ENCODE results near the gene CYP2A6. TPM values are rescaled to one million over a fixed set of nuclear protein-coding genes. Genes with fewer than 3 reads are reported as not detected.

The CYP2A6 gene
- total RNA-seq, 4 donors from 2014 or later, result not detected

- no peaks in the 10 kb centered on the region for H3K9me3 ChIP-seq
- H3K36me3 ChIP-seq, result peaks cover 10 to 41% (median 32%) of the 10 kb centered on the region in 4 donors
- intact Hi-C loops (cut with DNase I), result loop anchor here (5.0 kb wide), 1 partner anchor 141 kb away; no protein-coding TSS in a partner anchor
- no peaks in the 10 kb centered on the region for H3K27me3 ChIP-seq
- H3K4me1 ChIP-seq, result peaks cover 84 to 85% (median 84%) of the 10 kb centered on the region in 4 donors
- WGBS, result 43% methylated on average over 3 of the region's 9 CpGs
- peak overlapping the region; percentile 78 to 99 (median 96) for H3K27ac ChIP-seq (replicated peaks in 1 of 4)
- TF ChIP-seq POLR2A (IDR thresholded peaks at IDR 0.05; ENCODE audit: low read depth) (no peak), EP300 (IDR thresholded peaks at IDR 0.05) (no peak), POLR2AphosphoS5 (IDR thresholded peaks at IDR 0.05) (peak in 1 of 2 donors; percentile 17), CTCF (IDR thresholded peaks at IDR 0.05) (no peak)
- H3K4me3 ChIP-seq, result peak overlapping the region; percentile 27 to 98 (median 62)
- DNase-seq (ENCODE audit: extremely low spot score), result no peak
Measured at GRCh38 chr19:40803170-40803856, 46.9 kb downstream of the CYP2A6 start.

- 19% methylated on average over 9 of the region's 11 CpGs for WGBS
- no peaks in the 10 kb centered on the region for H3K9me3 ChIP-seq
- DNase-seq (ENCODE audit: extremely low spot score), result no peak
- no peak for TF ChIP-seq POLR2A (IDR thresholded peaks at IDR 0.05; ENCODE audit: low read depth)
- peak; percentile 37 to 39 for TF ChIP-seq POLR2AphosphoS5 (IDR thresholded peaks at IDR 0.05)
- H3K36me3 ChIP-seq, result peaks cover 10 to 33% (median 24%) of the 10 kb centered on the region in 4 donors
- peak overlapping the region; percentile 78 to 99 (median 96) for H3K27ac ChIP-seq (replicated peaks in 1 of 4)
- no peaks in the 10 kb centered on the region for H3K27me3 ChIP-seq
- intact Hi-C loops (cut with DNase I), result loop anchor here (5.0 kb wide), 1 partner anchor 140 kb away; no protein-coding TSS in a partner anchor
- peak overlapping the region; percentile 27 to 98 (median 62) for H3K4me3 ChIP-seq
- H3K4me1 ChIP-seq, result peaks cover 81 to 86% (median 85%) of the 10 kb centered on the region in 4 donors
Measured at GRCh38 chr19:40802300-40803169, 47.7 kb downstream of the CYP2A6 start.

GRCh38 chr19:40801426-40802299, 48.6 kb downstream of the CYP2A6 start:
- Histone ChIP-seq H3K27me3 (no peaks in the 10 kb centered on the region), H3K36me3 (peaks cover 5 to 27% (median 20%) of the 10 kb centered on the region in 4 donors), H3K4me1 (peaks cover 73 to 80% (median 77%) of the 10 kb centered on the region in 4 donors), H3K9me3 (no peaks in the 10 kb centered on the region), H3K27ac (replicated peaks in 1 of 4) (peak overlapping the region; percentile 95 to 99 (median 96)), H3K4me3 (peak overlapping the region; percentile 77 to 99 (median 98))
- 47% methylated on average over 12 of the region's 13 CpGs for WGBS
- no peak for DNase-seq (ENCODE audit: extremely low spot score)
- intact Hi-C loops (cut with DNase I), result loop anchor here (5.0 kb wide), 1 partner anchor 139 kb away; no protein-coding TSS in a partner anchor
- TF ChIP-seq EP300 (IDR thresholded peaks at IDR 0.05) (no peak), POLR2AphosphoS5 (IDR thresholded peaks at IDR 0.05) (no peak), POLR2A (IDR thresholded peaks at IDR 0.05; ENCODE audit: low read depth) (no peak), CTCF (IDR thresholded peaks at IDR 0.05) (no peak)

GRCh38 chr19:40800997-40801377, 49.3 kb downstream of the CYP2A6 start:
- H3K4me3 ChIP-seq, result peak overlapping the region; percentile 77 to 99 (median 98)
- WGBS, result 80% methylated on average over 8 of the region's 27 CpGs

More at GRCh38 chr19:40800997-40801377, 49.3 kb downstream of the CYP2A6 start:
- peaks cover 5 to 27% (median 25%) of the 10 kb centered on the region in 4 donors for H3K36me3 ChIP-seq
- H3K9me3 ChIP-seq, result no peaks in the 10 kb centered on the region
- H3K27ac ChIP-seq (replicated peaks in 1 of 4), result peak overlapping the region; percentile 95 to 99 (median 96)
- no peak for TF ChIP-seq CTCF (IDR thresholded peaks at IDR 0.05)
- peaks cover 66 to 73% (median 71%) of the 10 kb centered on the region in 4 donors for H3K4me1 ChIP-seq
- DNase-seq (ENCODE audit: extremely low spot score), result no peak
- no peaks in the 10 kb centered on the region for H3K27me3 ChIP-seq
- intact Hi-C loops (cut with DNase I), result loop anchor here (5.0 kb wide), 1 partner anchor 139 kb away; no protein-coding TSS in a partner anchor

Data from esophagus muscularis mucosa (tissue), 4 donors.